Ishikawa (cell line): ENCODE data around the gene USO1.

Source experiments
- CEBPB ChIP-seq: IDR thresholded peaks from 2 replicates; pipeline ENCODE4 v1.6.1; 2012
- CREB1 ChIP-seq: IDR thresholded peaks from 2 replicates; pipeline ENCODE4 v1.6.1; 2012; ENCODE audit warnings: low read depth
- EGR1 ChIP-seq: IDR thresholded peaks from 2 replicates; pipeline ENCODE4 v1.6.1; 2012
- EP300 ChIP-seq: IDR thresholded peaks from 2 replicates; pipeline ENCODE4 v1.6.1; 2012; ENCODE audit warnings: borderline replicate concordance
- FOXM1 ChIP-seq: IDR thresholded peaks from 2 replicates; pipeline ENCODE4 v1.6.1; 2012; ENCODE audit warnings: low read depth, borderline replicate concordance
- NFIC ChIP-seq: IDR thresholded peaks from 2 replicates; pipeline ENCODE4 v1.6.1; 2012
- RAD21 ChIP-seq: IDR thresholded peaks from 2 replicates; pipeline ENCODE4 v1.6.1; 2012; ENCODE audit warnings: low read depth
- TAF1 ChIP-seq: IDR thresholded peaks from 2 replicates; pipeline ENCODE4 v1.6.1; 2012; ENCODE audit warnings: low read depth, mild to moderate bottlenecking
- TCF12 ChIP-seq: IDR thresholded peaks from 2 replicates; pipeline ENCODE4 v1.6.1; 2012; ENCODE audit warnings: low read depth
- TEAD4 ChIP-seq: IDR thresholded peaks from 2 replicates; pipeline ENCODE4 v1.6.1; 2012
- YY1 ChIP-seq: IDR thresholded peaks from 2 replicates; pipeline ENCODE4 v1.6.1; 2012; ENCODE audit warnings: low read depth
- ZBTB7A ChIP-seq: IDR thresholded peaks from 2 replicates; pipeline ENCODE4 v1.6.1; 2012; ENCODE audit warnings: low read depth
- TF ChIP-seq, protein P1 (sequence below): IDR thresholded peaks from 2 replicates; pipeline ENCODE4 v1.6.1; 2012
- TF ChIP-seq, protein P2 (sequence below): IDR thresholded peaks from 2 replicates; pipeline ENCODE4 v1.6.1; 2012
- TF ChIP-seq, protein P3 (sequence below): IDR thresholded peaks from 2 replicates; pipeline ENCODE4 v1.6.1; 2012; ENCODE audit warnings: low read depth, mild to moderate bottlenecking

USO1 gene

DNA sequence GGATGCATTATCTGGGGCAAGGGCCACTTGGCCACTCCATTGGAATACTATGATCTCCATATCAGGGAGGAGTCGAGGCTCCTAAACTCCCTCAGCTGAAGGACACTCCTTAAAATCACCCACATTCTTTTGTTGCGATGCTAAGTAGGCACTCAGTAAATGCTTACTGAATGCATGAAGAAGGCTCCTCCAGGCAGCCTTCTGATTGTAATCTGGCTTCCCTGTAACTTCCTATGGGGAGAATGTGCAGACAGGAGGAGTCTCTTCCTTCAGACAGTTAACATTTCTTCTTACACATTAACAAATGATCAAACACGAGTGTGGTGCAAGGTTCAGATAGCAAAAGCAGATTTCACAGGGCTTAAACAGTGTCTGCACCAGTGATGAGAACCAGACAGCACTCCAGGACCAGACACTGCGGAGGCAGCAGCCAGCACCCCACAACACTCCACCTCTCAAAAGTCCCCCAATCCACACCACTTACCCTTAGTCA lies 21.4 kb upstream of the USO1 start:
- TF ChIP-seq CREB1 (no peak), EP300 (no peak), TEAD4 (no peak), YY1 (no peak), ZBTB7A (no peak), CEBPB (no peak), EGR1 (no peak), TCF12 (no peak), RAD21 (no peak), FOXM1 (no peak), NFIC (no peak), TAF1 (no peak)
- TF ChIP-seq, protein P1, sequence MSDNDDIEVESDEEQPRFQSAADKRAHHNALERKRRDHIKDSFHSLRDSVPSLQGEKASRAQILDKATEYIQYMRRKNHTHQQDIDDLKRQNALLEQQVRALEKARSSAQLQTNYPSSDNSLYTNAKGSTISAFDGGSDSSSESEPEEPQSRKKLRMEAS, result no peak
- TF ChIP-seq, protein P2, sequence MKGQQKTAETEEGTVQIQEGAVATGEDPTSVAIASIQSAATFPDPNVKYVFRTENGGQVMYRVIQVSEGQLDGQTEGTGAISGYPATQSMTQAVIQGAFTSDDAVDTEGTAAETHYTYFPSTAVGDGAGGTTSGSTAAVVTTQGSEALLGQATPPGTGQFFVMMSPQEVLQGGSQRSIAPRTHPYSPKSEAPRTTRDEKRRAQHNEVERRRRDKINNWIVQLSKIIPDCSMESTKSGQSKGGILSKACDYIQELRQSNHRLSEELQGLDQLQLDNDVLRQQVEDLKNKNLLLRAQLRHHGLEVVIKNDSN, result no peak
- TF ChIP-seq, protein P3, sequence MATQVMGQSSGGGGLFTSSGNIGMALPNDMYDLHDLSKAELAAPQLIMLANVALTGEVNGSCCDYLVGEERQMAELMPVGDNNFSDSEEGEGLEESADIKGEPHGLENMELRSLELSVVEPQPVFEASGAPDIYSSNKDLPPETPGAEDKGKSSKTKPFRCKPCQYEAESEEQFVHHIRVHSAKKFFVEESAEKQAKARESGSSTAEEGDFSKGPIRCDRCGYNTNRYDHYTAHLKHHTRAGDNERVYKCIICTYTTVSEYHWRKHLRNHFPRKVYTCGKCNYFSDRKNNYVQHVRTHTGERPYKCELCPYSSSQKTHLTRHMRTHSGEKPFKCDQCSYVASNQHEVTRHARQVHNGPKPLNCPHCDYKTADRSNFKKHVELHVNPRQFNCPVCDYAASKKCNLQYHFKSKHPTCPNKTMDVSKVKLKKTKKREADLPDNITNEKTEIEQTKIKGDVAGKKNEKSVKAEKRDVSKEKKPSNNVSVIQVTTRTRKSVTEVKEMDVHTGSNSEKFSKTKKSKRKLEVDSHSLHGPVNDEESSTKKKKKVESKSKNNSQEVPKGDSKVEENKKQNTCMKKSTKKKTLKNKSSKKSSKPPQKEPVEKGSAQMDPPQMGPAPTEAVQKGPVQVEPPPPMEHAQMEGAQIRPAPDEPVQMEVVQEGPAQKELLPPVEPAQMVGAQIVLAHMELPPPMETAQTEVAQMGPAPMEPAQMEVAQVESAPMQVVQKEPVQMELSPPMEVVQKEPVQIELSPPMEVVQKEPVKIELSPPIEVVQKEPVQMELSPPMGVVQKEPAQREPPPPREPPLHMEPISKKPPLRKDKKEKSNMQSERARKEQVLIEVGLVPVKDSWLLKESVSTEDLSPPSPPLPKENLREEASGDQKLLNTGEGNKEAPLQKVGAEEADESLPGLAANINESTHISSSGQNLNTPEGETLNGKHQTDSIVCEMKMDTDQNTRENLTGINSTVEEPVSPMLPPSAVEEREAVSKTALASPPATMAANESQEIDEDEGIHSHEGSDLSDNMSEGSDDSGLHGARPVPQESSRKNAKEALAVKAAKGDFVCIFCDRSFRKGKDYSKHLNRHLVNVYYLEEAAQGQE, result no peak

DNA sequence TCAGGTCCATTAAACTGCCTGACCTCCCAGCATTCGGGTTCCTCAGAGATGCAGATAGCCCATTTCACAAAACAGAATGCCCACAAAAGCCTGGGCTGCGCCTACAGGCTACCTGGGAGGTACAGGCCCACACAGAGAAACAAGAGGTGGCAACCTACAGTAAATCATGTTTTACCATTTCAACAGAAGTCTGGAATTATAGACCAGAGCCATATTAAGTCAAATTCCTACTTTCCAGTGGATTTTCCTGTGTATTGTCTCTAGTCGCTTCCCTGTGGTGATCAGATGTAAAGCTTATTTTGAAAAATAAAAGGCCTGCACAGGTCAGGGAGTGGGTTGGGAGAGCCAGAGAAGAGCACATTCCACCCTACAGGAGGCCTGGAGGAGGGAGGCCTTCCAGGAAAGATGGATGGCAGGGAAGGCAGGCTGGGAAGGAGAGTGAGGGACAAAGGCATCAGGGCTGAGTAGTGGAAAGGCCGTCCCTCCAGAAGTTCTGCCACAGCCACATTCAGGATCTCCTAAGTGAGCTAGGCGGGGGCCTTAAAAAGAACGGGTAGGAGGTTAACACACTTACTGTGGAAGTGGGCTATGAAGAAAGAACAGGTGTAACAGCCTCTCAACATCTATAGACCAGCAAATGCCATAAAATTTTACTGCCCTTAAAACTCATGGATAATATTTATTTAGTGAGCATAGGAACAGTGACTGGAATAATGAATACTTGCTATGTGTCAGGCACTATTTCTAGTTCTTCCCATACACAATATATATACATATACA lies 19.0 kb upstream of the USO1 start:
- TF ChIP-seq EP300, result no peak
- TF ChIP-seq, protein P3, result no peak
- TF ChIP-seq CEBPB, result no peak
- no peak for TF ChIP-seq CREB1
- no peak for TF ChIP-seq FOXM1
- TF ChIP-seq, protein P2, result no peak
- no peak for TF ChIP-seq NFIC
- TF ChIP-seq TEAD4, result no peak
- no peak for TF ChIP-seq RAD21
- TF ChIP-seq, protein P1, result no peak
- no peak for TF ChIP-seq YY1
- no peak for TF ChIP-seq EGR1
- TF ChIP-seq TAF1, result no peak

DNA sequence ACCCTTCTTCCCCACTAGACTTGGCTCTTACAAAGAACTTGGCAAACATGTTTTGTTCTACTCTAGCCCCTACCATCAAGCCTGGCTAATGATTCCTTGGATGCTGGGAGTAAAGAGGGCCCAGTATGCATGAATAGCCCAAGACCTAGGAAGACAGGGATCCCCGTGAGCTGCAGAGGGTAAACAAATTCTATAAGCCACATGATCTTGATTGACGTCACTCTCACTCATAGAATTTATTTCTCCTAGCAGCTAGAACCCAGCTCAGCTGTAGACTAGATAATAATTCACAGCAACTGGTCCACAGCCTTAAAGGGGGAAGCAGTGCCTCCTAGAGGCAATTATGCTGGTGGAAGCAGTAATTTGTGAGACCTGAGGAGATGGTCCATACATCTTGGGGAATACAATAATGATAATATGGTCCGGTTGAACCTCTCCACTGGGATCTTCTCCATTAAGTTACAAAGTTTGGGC lies 16.1 kb upstream of the USO1 start:
- no peak for TF ChIP-seq YY1
- peak; percentile 37; the same call in 1 of the 2 replicates for TF ChIP-seq TEAD4
- peak; percentile 40; the same call in 1 of the 2 replicates for TF ChIP-seq RAD21

DNA sequence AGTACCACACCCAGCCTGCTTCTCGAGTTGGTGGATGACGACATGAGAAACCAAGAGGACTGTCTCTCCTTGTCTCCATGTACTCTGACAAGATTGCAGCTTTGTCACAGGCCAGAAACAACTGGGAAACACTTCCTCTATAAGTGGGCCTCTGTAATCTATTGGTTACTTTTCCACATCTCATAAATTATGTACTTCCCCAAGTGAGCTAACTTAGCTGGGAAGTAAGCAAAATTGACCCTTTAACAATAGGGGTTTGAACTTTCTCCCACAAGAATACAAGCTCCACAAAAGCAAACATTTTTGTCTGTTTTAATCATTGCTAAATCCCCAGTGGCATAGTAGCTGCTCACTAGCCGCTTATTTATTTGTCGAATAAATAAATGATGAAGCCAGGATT lies 14.1 kb upstream of the USO1 start:
- no peak for TF ChIP-seq CREB1
- no peak for TF ChIP-seq RAD21
- no peak for TF ChIP-seq TAF1
- TF ChIP-seq FOXM1, result no peak
- TF ChIP-seq TCF12, result no peak
- no peak for TF ChIP-seq CEBPB
- TF ChIP-seq, protein P2, result no peak
- no peak for TF ChIP-seq TEAD4

DNA sequence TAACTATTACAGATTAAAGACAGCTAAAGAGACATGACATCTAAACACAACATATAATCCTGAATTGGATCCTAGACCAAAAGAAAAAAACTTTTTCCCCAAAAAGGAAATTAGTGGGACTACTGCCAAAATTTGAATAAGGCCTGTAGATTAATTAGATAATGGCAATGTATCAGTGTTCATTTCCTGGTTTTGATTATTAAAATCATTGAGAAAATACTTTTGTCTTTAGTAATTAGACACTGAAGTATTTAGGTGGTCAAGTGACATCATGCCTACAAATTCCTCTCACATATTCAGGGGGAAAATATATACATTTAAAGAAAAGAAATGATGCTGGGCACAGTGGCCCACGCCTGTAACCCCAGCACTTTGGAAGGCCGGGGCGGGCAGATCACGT lies 10.4 kb upstream of the USO1 start:
- TF ChIP-seq FOXM1 (no peak), TAF1 (no peak), EP300 (no peak), RAD21 (no peak), CEBPB (no peak), EGR1 (no peak), NFIC (no peak), TEAD4 (no peak), TCF12 (no peak), YY1 (no peak), CREB1 (no peak), ZBTB7A (no peak)
- TF ChIP-seq, protein P3, result no peak
- TF ChIP-seq, protein P1, result no peak
- TF ChIP-seq, protein P2, result no peak
